Measurements from ENCODE around the gene ITGA11.

- TF ChIP-seq CTCF (IDR thresholded peaks at IDR 0.05; ENCODE audit: insufficient read depth, low read length) (no peak), GABPA (IDR thresholded peaks at IDR 0.05; ENCODE audit: low read depth) (no peak), POLR2AphosphoS5 (IDR thresholded peaks at IDR 0.05; ENCODE audit: low read depth) (no peak), REST (IDR thresholded peaks at IDR 0.05; ENCODE audit: insufficient replicate concordance, low read depth) (no peak)
Observed at GRCh38 chr15:68415501-68416157, 16.3 kb downstream of the ITGA11 start.

Data from HL-60 (cell line).